ENCODE results near the gene LDLRAP1. TPM values are rescaled to one million over a fixed set of nuclear protein-coding genes. Genes with fewer than 3 reads are reported as not detected.

The LDLRAP1 gene
- total RNA-seq, 1 experiment from 2014 or later, result 23.9 TPM

DNA sequence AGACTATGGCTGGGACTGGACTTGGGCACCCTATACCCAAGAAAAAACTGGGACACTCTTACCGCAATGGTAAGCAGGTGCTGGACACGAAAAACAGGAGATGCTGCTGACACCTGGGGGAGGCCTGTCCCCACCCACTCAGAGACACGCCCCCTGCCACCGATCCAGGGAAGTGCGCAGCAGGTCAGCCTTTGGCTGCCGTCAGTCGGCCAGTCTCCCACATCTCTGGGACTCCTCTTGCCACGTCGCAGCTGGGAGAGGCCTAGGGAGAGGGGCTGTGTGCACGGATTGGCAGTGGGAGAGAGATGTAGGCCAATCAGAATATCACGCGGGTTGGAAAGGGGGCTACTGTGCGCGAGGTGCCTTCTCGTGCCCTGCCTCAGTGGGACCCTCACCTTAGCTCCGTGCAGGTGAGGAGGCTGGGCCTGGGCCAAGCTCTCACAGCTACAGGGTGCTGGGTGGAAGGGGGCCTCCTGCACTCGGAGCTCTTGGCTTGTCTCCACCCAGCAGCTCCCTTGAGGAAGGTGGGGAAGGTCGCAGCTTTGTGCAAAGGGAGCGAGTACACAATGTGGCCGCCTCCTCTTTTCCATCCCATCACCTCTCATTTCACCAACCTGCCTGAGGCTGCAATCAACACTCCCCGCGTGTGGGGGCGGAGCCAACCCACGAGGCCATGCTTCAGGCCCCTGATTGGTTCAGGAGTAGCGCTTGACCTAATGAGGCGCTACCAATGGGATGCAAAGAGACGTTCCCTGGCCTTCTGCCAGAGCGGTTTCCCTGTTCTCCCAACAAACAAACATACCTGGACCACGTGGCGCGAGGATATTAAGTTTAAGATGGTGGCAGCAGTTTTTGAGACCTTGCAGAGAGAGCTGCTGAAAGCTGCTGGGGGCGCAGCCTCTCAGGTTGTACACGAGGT lies 25.7 kb upstream of the LDLRAP1 start:
- no peaks in the 10 kb centered on the region for H3K36me3 ChIP-seq
- no peaks in the 10 kb centered on the region for H3K27me3 ChIP-seq
- peaks cover 25% of the 10 kb centered on the region for H3K4me1 ChIP-seq
- DNase-seq, result no peak
- no peaks in the 10 kb centered on the region for H3K9me3 ChIP-seq (replicated peaks)
- H3K4me3 ChIP-seq, result no peak overlapping the region
- peak overlapping the region; percentile 82 for H3K27ac ChIP-seq

DNA sequence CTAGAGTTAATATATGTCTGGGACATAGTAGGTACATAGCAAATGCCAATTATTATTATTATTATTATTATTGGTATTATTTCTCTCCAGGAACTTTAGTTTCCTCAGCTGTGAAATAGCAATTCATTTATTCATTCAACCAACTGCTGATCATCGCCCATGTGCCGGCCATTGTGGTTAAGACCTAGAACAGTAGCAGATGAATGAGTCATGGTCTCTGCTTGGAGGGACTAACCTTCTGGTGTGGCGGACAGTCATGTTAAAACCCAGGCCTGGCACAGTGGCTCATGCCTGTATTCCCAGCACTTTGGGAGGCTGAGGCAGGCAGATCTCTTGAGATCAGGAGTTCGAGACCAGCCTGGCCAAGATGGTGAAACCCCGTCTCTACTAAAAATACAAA lies 23.8 kb upstream of the LDLRAP1 start:
- Histone ChIP-seq H3K4me1 (peaks cover 21% of the 10 kb centered on the region), H3K27me3 (no peaks in the 10 kb centered on the region), H3K27ac (no peak overlapping the region), H3K9me3 (replicated peaks) (no peaks in the 10 kb centered on the region), H3K4me3 (no peak overlapping the region), H3K36me3 (no peaks in the 10 kb centered on the region)
- peak in 1 of 2 experiments; percentile 46 for DNase-seq

DNA sequence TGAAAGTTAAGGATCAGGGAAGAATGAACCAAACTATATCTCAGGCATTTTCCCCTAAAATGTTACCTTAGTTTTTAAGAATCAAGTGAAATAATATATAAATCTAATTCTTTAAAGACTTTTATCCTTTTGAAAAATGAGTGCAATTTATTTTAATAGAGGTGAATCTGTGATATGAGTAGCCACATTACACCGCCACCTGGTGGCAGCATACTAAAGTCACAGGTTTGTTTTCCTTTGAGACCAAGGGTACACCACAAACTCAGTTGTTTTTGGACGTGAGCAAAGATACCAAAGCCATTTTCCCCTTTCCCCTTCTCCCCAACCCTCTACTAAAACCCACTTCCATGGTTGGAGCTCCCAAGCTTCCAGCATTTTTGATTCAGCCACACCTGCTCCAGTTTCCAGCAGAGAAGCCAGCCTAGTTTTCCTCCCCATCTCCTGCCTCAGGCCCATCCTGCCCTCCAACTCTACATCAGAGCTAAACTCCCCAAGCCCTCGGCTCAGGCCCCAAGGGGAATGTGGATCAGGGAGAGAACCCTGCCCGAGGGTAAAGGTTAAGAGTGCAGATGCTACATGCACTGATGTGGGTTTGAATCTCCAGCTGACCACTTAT lies 22.9 kb upstream of the LDLRAP1 start:
- Histone ChIP-seq H3K9me3 (replicated peaks) (peaks cover 6% of the 10 kb centered on the region), H3K36me3 (no peaks in the 10 kb centered on the region), H3K27ac (no peak overlapping the region), H3K27me3 (no peaks in the 10 kb centered on the region), H3K4me1 (peaks cover 21% of the 10 kb centered on the region), H3K4me3 (no peak overlapping the region)
- DNase-seq, result peak; percentile 60 to 85

DNA sequence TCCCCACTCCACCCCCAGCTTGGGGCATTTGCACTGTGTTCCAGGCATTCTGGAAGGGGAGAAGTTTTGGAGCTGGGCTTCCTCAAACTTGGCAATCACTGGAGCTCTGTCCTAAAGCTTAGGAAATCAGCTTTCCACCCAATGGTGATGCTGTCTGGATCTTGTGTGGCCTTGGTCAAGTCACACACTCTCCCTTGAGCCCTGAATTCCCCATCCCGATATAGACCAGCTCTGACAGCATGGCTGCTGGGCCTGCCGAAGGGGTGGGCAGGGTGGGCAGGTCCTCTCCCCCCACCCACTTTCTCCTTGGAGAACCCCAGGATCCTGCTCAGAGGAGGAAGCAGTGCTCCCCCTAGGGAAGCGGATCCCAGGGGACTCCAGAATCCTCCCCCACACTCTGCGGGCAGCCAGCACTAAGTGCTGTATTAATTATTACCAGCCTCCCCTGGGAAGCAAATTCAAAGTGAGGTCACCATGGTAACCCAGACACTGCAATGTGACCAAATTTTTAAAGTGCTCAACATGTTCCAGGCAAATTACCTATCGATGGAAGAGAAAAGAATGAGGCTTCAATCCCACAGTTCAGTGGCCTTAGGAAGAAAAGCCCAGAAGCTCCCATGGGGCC lies 21.3 kb upstream of the LDLRAP1 start:
- H3K27ac ChIP-seq, result no peak overlapping the region
- H3K36me3 ChIP-seq, result no peaks in the 10 kb centered on the region
- H3K4me1 ChIP-seq, result peaks cover 9% of the 10 kb centered on the region
- peaks cover 10% of the 10 kb centered on the region for H3K9me3 ChIP-seq (replicated peaks)
- no peak for DNase-seq
- no peaks in the 10 kb centered on the region for H3K27me3 ChIP-seq
- no peak overlapping the region for H3K4me3 ChIP-seq

DNA sequence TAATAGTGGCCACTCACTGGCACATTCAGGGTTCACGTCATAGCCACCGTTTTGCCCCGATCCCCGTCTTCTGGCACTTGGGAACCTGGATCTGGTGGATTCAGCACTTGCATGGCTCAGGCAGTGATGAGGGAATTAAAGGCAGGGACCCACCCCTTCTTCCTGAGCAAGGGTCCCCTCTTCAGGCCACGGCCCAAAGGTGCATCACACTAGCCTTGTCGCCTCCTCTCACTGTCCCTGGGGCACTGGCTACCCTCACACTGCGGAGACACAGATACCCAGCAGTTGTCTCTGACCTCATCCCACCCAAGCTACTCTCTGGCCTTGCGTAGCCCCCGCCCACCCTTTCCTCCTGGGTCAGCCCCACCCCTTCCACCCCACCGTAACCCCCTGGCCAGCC lies 19.9 kb upstream of the LDLRAP1 start:
- Histone ChIP-seq H3K27me3 (no peaks in the 10 kb centered on the region), H3K36me3 (no peaks in the 10 kb centered on the region), H3K27ac (no peak overlapping the region), H3K9me3 (replicated peaks) (peaks cover 10% of the 10 kb centered on the region), H3K4me3 (no peak overlapping the region), H3K4me1 (peaks cover 3% of the 10 kb centered on the region; the same call in 1 of the 2 replicates)
- DNase-seq, result peak; percentile 61 to 78

DNA sequence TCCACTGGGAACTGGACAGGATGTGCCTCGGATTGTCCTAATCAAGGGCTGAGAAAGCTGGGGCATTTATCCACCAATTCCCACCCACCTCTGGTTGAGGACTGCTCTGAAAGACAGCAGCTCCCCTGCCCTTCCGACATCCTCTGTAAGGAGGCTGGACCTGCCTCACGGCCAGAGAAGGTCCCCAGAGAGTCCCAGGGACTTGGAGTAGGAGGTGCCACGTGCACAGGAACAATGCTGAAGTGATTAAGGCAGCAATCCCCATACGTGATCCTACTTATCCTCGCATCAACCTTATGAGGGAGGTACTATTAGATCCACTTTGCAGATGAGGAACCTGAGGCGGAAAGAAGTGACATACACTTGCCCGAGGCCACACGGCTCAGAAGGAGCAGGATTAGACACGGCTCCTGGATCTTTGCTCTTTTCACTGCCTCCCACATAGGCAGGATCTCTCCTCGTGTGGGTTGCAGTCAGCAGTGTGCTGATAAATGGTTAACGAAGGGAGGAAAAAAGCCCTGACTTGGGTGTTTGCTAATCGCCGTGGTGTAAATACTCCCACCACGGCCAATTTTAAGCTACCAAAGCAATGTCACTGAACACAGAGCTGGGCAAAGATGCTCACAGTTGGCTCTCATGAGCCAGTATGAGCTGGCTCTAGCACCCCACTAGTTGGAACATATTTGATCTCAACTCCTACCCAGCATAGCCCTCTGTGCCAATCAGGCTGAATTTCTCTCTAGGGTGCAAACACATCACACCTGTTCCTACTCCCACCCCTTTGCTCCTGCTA lies 18.6 kb upstream of the LDLRAP1 start:
- Histone ChIP-seq H3K36me3 (no peaks in the 10 kb centered on the region), H3K27ac (no peak overlapping the region), H3K9me3 (replicated peaks) (peaks cover 10% of the 10 kb centered on the region), H3K4me3 (no peak overlapping the region), H3K27me3 (no peaks in the 10 kb centered on the region), H3K4me1 (peaks cover 3% of the 10 kb centered on the region; the same call in 1 of the 2 replicates)
- no peak for DNase-seq

DNA sequence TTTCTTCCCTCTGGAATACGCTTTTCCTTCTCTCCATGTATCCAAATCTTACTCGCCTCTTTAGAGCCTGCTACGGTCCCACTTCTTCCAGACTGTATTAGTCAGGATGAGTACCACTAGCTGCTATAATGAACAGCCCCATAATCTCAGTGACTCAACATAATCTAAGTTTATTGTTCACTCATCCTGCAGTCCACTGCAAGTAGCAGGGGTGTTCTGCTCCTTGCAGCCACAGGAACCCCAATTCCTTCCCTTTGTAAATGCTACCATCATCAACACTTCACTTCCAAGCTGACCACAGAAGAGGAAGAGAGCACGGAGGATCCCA lies 18.1 kb upstream of the LDLRAP1 start:
- H3K27ac ChIP-seq, result no peak overlapping the region
- no peak overlapping the region for H3K4me3 ChIP-seq
- H3K27me3 ChIP-seq, result no peaks in the 10 kb centered on the region
- H3K9me3 ChIP-seq (replicated peaks), result peaks cover 10% of the 10 kb centered on the region
- H3K36me3 ChIP-seq, result no peaks in the 10 kb centered on the region
- DNase-seq, result no peak
- peaks cover 3% of the 10 kb centered on the region; the same call in 1 of the 2 replicates for H3K4me1 ChIP-seq

DNA sequence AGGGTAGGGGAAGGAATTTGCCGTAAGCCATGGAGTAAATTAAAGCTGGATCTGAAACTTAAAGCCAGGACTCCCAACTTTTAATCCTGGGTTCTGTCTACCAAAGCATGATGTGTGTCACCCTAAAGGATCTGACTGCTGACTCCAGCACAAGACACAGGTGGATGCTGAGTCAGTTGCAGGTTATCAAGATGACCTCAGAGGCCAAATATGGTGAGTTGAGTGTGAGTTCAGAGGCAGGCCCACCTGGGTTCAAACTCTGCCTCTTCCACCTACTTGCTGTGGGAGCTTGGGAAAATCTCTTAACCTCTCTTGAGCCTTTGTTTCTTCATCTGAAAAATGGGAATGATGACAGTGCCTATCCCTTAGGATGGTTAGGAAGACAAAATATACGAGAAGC lies 16.7 kb upstream of the LDLRAP1 start:
- H3K4me3 ChIP-seq, result no peak overlapping the region
- H3K9me3 ChIP-seq (replicated peaks), result peaks cover 10% of the 10 kb centered on the region
- peaks cover 4% of the 10 kb centered on the region; the same call in 1 of the 2 replicates for H3K27me3 ChIP-seq
- no peak overlapping the region for H3K27ac ChIP-seq
- no peaks in the 10 kb centered on the region; the same call in 1 of the 2 replicates for H3K4me1 ChIP-seq
- no peaks in the 10 kb centered on the region for H3K36me3 ChIP-seq
- no peak for DNase-seq

DNA sequence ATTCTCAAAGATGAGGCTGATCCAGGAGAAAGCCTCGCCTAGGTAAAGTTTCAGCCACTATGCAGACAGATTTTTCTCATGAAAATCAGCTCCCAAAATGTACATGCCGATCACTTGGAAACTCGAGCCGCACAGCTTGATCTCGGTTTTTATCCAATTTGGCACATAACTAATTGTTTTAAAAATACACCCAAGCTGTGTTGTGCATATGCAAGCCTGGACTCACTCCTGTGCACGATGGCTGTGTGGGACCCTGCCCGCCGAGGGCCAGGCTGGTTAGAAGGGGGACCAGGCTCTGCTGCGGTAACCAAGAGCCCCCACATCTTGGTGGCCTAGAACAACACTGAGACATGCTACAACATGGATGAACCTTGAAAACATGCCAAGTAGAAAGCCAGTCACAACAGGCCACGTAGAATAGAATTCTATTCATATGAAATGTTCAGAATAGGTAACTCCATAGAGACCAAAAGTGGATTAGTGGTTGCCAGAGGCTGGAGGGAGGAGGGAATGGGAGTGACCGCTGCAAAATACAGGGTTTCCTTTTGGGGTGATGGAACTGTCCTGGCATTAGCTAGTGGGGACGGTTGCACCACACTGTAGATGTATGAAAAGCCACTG lies 16.1 kb upstream of the LDLRAP1 start:
- Histone ChIP-seq H3K9me3 (replicated peaks) (peaks cover 10% of the 10 kb centered on the region), H3K4me3 (no peak overlapping the region), H3K27ac (no peak overlapping the region), H3K36me3 (no peaks in the 10 kb centered on the region), H3K4me1 (no peaks in the 10 kb centered on the region; the same call in 1 of the 2 replicates), H3K27me3 (peaks cover 4% of the 10 kb centered on the region; the same call in 1 of the 2 replicates)
- no peak for DNase-seq

DNA sequence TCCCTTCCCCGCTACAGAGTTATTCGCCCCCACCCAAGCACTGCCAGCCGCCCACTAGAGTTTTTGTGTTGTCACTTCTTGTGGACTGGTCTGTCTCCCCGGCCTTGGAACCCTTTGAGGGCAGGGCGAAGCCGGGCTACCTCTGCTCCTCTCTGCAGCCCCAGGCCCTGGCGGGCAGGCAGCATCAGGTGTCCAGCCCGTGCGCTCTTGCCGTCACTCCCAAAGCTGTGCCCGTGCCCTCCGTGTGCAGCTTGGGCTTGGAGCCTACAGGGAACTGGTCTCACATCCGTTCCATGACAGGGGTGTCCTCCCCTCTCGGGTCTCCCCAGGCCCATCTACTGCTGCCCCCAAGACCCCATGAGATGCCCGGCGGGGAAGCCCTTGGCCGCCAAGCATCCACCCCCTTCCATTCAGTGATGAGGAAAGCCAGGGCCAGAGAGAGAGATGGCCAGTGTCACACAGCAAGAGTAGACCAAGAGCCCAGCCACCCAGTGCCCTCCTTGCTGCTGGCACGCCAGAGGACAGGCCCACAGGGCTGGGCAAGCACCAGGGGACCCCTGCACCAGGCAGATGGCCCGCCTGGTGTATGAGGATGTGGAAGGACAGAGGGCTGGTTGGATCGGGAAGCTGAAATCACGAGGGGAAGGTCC lies 15.3 kb upstream of the LDLRAP1 start:
- H3K36me3 ChIP-seq, result no peaks in the 10 kb centered on the region
- H3K27ac ChIP-seq, result no peak overlapping the region
- peaks cover 10% of the 10 kb centered on the region for H3K9me3 ChIP-seq (replicated peaks)
- no peak for DNase-seq
- H3K4me1 ChIP-seq, result no peaks in the 10 kb centered on the region; the same call in 1 of the 2 replicates
- H3K4me3 ChIP-seq, result no peak overlapping the region
- peaks cover 4% of the 10 kb centered on the region; the same call in 1 of the 2 replicates for H3K27me3 ChIP-seq

DNA sequence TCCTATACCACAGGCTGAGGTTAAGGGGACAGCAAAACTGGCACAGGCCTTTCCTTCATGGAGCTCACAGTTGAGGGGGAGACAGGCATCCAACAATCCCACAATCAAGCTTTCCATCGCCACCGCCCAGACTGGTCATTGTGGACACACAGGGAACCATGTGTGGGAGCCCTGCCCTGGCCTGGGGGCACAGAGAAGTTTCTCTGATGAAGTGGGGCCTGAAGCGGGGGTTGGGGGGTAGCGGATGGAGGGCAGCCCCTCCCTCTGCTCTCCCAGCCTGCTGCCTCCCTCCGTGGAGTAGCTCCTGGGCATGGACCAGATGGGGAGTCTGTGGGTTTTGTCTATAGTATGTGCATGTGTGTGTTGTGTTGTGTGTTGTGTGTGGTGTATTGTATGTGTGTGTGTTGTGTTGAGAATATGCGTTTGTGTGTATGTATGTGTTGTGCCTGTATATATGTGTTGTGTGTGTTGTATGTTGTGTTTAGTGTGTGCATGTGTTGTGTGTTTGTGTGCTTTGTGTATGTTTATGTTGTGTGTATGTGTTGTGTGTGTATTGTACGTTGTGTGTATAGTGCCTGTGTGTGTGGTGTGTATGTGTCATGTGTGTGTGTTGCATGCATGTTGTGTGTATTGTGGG lies 14.4 kb upstream of the LDLRAP1 start:
- H3K9me3 ChIP-seq (replicated peaks), result peaks cover 10% of the 10 kb centered on the region
- no peaks in the 10 kb centered on the region; the same call in 1 of the 2 replicates for H3K4me1 ChIP-seq
- H3K27ac ChIP-seq, result no peak overlapping the region
- no peak for DNase-seq
- peaks cover 4% of the 10 kb centered on the region; the same call in 1 of the 2 replicates for H3K27me3 ChIP-seq
- H3K4me3 ChIP-seq, result no peak overlapping the region
- no peaks in the 10 kb centered on the region for H3K36me3 ChIP-seq

DNA sequence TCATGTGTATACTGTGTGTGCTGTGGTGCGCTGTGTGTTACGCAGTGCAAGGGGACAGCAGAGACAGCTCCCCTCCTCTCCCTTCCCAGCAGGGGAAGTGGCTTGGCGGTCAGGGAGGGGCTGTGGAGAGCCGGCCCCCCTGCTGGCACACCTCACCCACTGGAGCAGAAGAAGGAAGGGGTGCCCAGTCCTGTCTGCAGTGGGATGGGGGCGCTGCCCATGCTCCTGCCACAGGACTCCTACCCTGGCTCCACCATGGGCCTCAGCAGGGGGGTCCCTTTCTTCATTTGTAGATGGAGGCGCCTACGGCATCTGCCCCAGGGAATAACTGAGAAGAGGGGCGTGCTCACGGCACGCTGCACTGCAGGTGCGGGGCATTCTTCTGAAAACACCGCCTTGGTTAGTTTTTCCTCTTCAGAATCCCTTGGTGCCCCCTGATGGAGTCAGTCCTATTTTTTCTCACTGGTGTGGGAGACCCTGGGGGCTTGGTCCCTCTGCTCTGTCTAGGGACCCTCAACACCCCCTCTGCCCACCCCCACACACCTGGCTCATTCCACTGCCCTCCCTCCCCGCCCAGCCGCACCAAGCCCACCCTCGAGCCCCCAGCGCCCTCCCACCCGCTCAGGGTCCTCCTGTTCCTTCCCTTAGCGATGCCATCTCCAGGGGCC lies 13.8 kb upstream of the LDLRAP1 start:
- no peak for DNase-seq
- Histone ChIP-seq H3K36me3 (no peaks in the 10 kb centered on the region), H3K27me3 (peaks cover 4% of the 10 kb centered on the region; the same call in 1 of the 2 replicates), H3K4me1 (no peaks in the 10 kb centered on the region; the same call in 1 of the 2 replicates), H3K27ac (no peak overlapping the region), H3K9me3 (replicated peaks) (peaks cover 10% of the 10 kb centered on the region), H3K4me3 (no peak overlapping the region)

Measured in SJCRH30 (cell line).